ENCODE data around the gene SPX. TPM values are rescaled to one million over a fixed set of nuclear protein-coding genes. Genes with fewer than 3 reads are reported as not detected.

Gene SPX
- total and polyA plus RNA-seq, 7 donors: 0.35 to 0.99 (median 0.68) TPM; not detected in 2

- TF ChIP-seq CTCF (IDR thresholded peaks at IDR 0.05): no peak
- TF ChIP-seq EP300 (IDR thresholded peaks at IDR 0.05): no peak
- TF ChIP-seq POLR2AphosphoS5 (IDR thresholded peaks at IDR 0.05): no peak
- TF ChIP-seq POLR2A (IDR thresholded peaks at IDR 0.05): no peak
- no peak overlapping the region for H3K4me3 ChIP-seq
- WGBS, 2 donors: 30 to 38% methylated on average over 2 of the region's 2 CpGs
- DNase-seq: no peak
- intact Hi-C loops (cut with DNase I): loop anchor here (10.0 kb wide), 1 partner anchor 535 kb away; the partner anchor contains the start of gene CMAS
- H3K27ac ChIP-seq: no peak overlapping the region
- H3K9me3 ChIP-seq: no peaks in the 10 kb centered on the region
- H3K27me3 ChIP-seq: no peaks in the 10 kb centered on the region
- H3K36me3 ChIP-seq: peaks cover 0 to 54% (median 7%) of the 10 kb centered on the region in 4 donors
- H3K4me1 ChIP-seq: no peaks in the 10 kb centered on the region
These were observed 16.3 kb upstream of the SPX start for GRCh38 chr12:21509768-21510167.

- intact Hi-C loops (cut with DNase I): no loop called here
- Histone ChIP-seq H3K27me3 (no peaks in the 10 kb centered on the region), H3K4me1 (no peaks in the 10 kb centered on the region), H3K36me3 (peaks cover 0 to 61% (median 7%) of the 10 kb centered on the region in 4 donors), H3K4me3 (no peak overlapping the region), H3K9me3 (no peaks in the 10 kb centered on the region), H3K27ac (no peak overlapping the region)
- TF ChIP-seq POLR2A (IDR thresholded peaks at IDR 0.05) (no peak), POLR2AphosphoS5 (IDR thresholded peaks at IDR 0.05) (no peak), EP300 (IDR thresholded peaks at IDR 0.05) (no peak), CTCF (IDR thresholded peaks at IDR 0.05) (no peak)
- DNase-seq: no peak
- WGBS, 2 donors: 93 to 95% methylated on average over 2 of the region's 2 CpGs
These were observed 9.8 kb upstream of the SPX start for GRCh38 chr12:21516281-21516680.

- 92 to 96% methylated on average over 3 of the region's 3 CpGs for WGBS, 2 donors
- DNase-seq: no peak
- TF ChIP-seq EP300 (IDR thresholded peaks at IDR 0.05) (no peak), CTCF (IDR thresholded peaks at IDR 0.05) (no peak), POLR2A (IDR thresholded peaks at IDR 0.05) (no peak), POLR2AphosphoS5 (IDR thresholded peaks at IDR 0.05) (no peak)
- Histone ChIP-seq H3K36me3 (peaks cover 0 to 45% (median 7%) of the 10 kb centered on the region in 4 donors), H3K9me3 (no peaks in the 10 kb centered on the region), H3K27me3 (no peaks in the 10 kb centered on the region), H3K4me3 (no peak overlapping the region), H3K27ac (no peak overlapping the region), H3K4me1 (no peaks in the 10 kb centered on the region)
- intact Hi-C loops (cut with DNase I): no loop called here
These were observed 7.6 kb upstream of the SPX start for GRCh38 chr12:21518451-21518850.

GRCh38 chr12:21521541-21521940 is 4.6 kb upstream of the SPX start:
- no peaks in the 10 kb centered on the region for H3K4me1 ChIP-seq
- no peak overlapping the region for H3K27ac ChIP-seq
- no peak for DNase-seq
- TF ChIP-seq EP300 (IDR thresholded peaks at IDR 0.05): no peak
- TF ChIP-seq POLR2A (IDR thresholded peaks at IDR 0.05): no peak
- TF ChIP-seq CTCF (IDR thresholded peaks at IDR 0.05): no peak
- TF ChIP-seq POLR2AphosphoS5 (IDR thresholded peaks at IDR 0.05): no peak
- no peak overlapping the region for H3K4me3 ChIP-seq
- H3K36me3 ChIP-seq: peaks cover 0 to 14% (median 0%) of the 10 kb centered on the region in 4 donors
- no peaks in the 10 kb centered on the region for H3K9me3 ChIP-seq
- intact Hi-C loops (cut with DNase I): no loop called here
- H3K27me3 ChIP-seq: no peaks in the 10 kb centered on the region
- WGBS, 2 donors: 22 to 61% methylated on average over 1 of the region's 1 CpG

- H3K36me3 ChIP-seq: peaks cover 0 to 2% (median 0%) of the 10 kb centered on the region in 4 donors
- no peaks in the 10 kb centered on the region for H3K9me3 ChIP-seq
- H3K4me1 ChIP-seq: peaks cover 0 to 11% (median 7%) of the 10 kb centered on the region in 4 donors
- no peak for DNase-seq
- no peak for TF ChIP-seq EP300 (IDR thresholded peaks at IDR 0.05)
- no peak overlapping the region for H3K27ac ChIP-seq
- intact Hi-C loops (cut with DNase I): no loop called here
- no peak overlapping the region for H3K4me3 ChIP-seq
- no peaks in the 10 kb centered on the region for H3K27me3 ChIP-seq
These were observed 2.9 kb upstream of the SPX start for GRCh38 chr12:21523148-21523547.
